ENCODE results near the gene NTN3. TPM values are rescaled to one million over a fixed set of nuclear protein-coding genes. Genes with fewer than 3 reads are reported as not detected.

Gene NTN3
- total and polyA plus RNA-seq, 5 donors from 2014 or later, result not detected

- ATAC-seq (ENCODE audit: low read depth in 2 of 2), result no peak
- Histone ChIP-seq H3K27me3 (ENCODE audit: control insufficient read depth, insufficient read depth, low read length) (no peaks in the 10 kb centered on the region), H3K4me3 (ENCODE audit: low read depth, low read length) (no peak overlapping the region), H3K27ac (ENCODE audit: insufficient read depth, low read length, poor library complexity, severe bottlenecking) (no peak overlapping the region), H3K4me1 (ENCODE audit: control insufficient read depth, insufficient read depth, low read length, poor library complexity, severe bottlenecking) (peaks cover under 1% of the 10 kb centered on the region), H3K9me3 (ENCODE audit: control insufficient read depth in 2 of 2, low read length in 2 of 2) (no peaks in the 10 kb centered on the region), H3K36me3 (ENCODE audit: control insufficient read depth, insufficient read depth, low read length) (no peaks in the 10 kb centered on the region)
- H3K27ac Mint-ChIP-seq, result no peak overlapping the region
- H3K4me1 Mint-ChIP-seq, result peaks cover 0 to 8% (median under 1%) of the 10 kb centered on the region in 4 donors
- no peaks in the 10 kb centered on the region for H3K9me3 Mint-ChIP-seq
- no peaks in the 10 kb centered on the region for H3K36me3 Mint-ChIP-seq
- no peaks in the 10 kb centered on the region for H3K27me3 Mint-ChIP-seq
- no peak for DNase-seq
- H3K4me3 Mint-ChIP-seq, result no peak overlapping the region
These were observed 36.6 kb downstream of the NTN3 start for GRCh38 chr16:2507665-2508064.

- Mint-ChIP-seq H3K4me1 (peaks cover 0 to 16% (median 1%) of the 10 kb centered on the region in 4 donors), H3K4me3 (no peak overlapping the region), H3K27ac (no peak overlapping the region), H3K9me3 (no peaks in the 10 kb centered on the region), H3K36me3 (no peaks in the 10 kb centered on the region), H3K27me3 (no peaks in the 10 kb centered on the region)
- H3K4me3 ChIP-seq (ENCODE audit: low read depth, low read length), result no peak overlapping the region
- no peak overlapping the region for H3K27ac ChIP-seq (ENCODE audit: insufficient read depth, low read length, poor library complexity, severe bottlenecking)
- DNase-seq (no peak), ATAC-seq (ENCODE audit: low read depth in 2 of 2) (no peak)
- peaks cover 8% of the 10 kb centered on the region for H3K4me1 ChIP-seq (ENCODE audit: control insufficient read depth, insufficient read depth, low read length, poor library complexity, severe bottlenecking)
- no peaks in the 10 kb centered on the region for H3K27me3 ChIP-seq (ENCODE audit: control insufficient read depth, insufficient read depth, low read length)
- no peaks in the 10 kb centered on the region for H3K36me3 ChIP-seq (ENCODE audit: control insufficient read depth, insufficient read depth, low read length)
- H3K9me3 ChIP-seq (ENCODE audit: control insufficient read depth in 2 of 2, low read length in 2 of 2), result no peaks in the 10 kb centered on the region
These were observed 37.8 kb downstream of the NTN3 start for GRCh38 chr16:2508722-2509400.

DNA sequence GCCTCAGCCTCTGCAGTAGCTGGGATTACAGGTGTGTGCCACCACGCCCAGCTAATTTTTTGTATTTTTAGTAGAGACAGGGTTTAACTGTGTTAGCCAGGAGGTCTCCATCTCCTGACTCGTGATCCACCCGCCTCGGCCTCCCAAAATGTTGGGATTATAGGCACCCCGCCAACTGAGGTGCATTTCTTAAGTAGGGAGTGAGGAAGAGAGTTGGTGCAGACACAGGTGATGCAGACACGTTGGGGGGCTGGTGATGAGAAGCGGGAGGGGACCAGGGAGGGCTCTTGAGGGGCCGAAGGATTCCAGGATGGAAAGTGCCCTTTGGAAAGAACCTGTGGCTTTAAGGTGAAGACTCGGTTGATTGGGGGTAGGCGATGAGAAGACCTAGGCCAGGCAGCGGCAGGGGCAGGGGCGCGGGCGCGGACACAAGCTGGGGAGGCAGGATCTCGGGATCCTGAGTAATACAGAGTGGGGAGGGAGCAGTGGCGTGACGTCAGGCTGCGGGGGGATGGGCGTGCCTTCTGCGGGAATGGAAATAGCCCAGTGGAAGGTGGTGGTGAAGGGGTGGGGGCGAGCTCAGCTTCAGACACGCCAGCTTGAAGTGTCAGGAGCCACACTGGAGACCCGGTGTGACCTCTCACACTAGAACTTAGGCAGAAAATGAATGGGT, 40.2 kb downstream of the NTN3 start:
- peaks cover 11% of the 10 kb centered on the region for H3K27me3 Mint-ChIP-seq
- H3K9me3 ChIP-seq (ENCODE audit: control insufficient read depth in 2 of 2, low read length in 2 of 2), result no peaks in the 10 kb centered on the region
- H3K4me1 Mint-ChIP-seq, result peaks cover 7 to 33% (median 14%) of the 10 kb centered on the region in 4 donors
- H3K27me3 ChIP-seq (ENCODE audit: control insufficient read depth, insufficient read depth, low read length), result no peaks in the 10 kb centered on the region
- peaks cover 8% of the 10 kb centered on the region for H3K36me3 Mint-ChIP-seq
- peaks cover 26% of the 10 kb centered on the region for H3K4me1 ChIP-seq (ENCODE audit: control insufficient read depth, insufficient read depth, low read length, poor library complexity, severe bottlenecking)
- no peak overlapping the region for H3K27ac ChIP-seq (ENCODE audit: insufficient read depth, low read length, poor library complexity, severe bottlenecking)
- no peaks in the 10 kb centered on the region for H3K36me3 ChIP-seq (ENCODE audit: control insufficient read depth, insufficient read depth, low read length)
- peak overlapping the region in 2 of 4 donors; percentile 29 to 60 for H3K4me3 Mint-ChIP-seq
- no peak overlapping the region for H3K4me3 ChIP-seq (ENCODE audit: low read depth, low read length)
- DNase-seq (no peak), ATAC-seq (ENCODE audit: low read depth in 2 of 2) (no peak)
- H3K27ac Mint-ChIP-seq, result no peak overlapping the region
- no peaks in the 10 kb centered on the region for H3K9me3 Mint-ChIP-seq

DNA sequence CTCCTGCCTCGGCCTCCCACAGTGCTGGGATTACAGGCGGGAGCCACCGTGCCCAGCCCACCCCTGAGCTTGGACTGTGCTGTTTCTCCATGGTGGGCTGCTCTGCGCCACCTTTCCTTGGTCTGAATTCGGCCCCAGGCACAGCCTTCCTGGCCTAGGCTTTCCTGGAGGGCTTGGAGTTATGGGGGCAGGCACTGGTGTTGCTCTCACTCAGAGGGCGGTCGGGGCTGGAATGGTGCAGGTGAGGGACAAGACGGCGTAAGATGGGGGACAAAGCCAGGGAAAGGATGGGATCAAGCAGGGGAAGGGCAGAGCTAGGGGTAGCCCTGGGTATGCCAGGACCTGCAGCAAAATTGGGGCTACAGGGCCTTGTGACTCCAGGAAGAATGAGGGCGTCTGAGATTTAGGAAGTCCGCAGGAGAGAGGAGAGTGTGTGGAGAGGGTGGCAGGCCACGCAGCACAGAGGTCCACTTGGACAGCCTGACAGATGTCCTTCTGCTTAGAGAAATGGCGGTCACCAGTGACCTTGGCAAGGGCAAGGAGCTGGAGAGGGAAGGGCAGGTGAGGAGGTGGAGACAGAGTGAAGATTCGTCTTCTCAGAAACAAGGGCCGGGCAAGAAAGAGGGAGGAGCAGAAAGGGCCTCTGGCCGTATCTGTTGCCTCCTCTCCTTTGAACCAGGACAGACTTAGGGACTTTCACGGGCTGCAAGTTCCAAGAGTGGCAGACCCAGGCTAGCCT, 41.1 kb downstream of the NTN3 start:
- DNase-seq (no peak), ATAC-seq (ENCODE audit: low read depth in 2 of 2) (no peak)
- Histone ChIP-seq H3K36me3 (ENCODE audit: control insufficient read depth, insufficient read depth, low read length) (no peaks in the 10 kb centered on the region), H3K4me1 (ENCODE audit: control insufficient read depth, insufficient read depth, low read length, poor library complexity, severe bottlenecking) (peaks cover 35% of the 10 kb centered on the region), H3K9me3 (ENCODE audit: control insufficient read depth in 2 of 2, low read length in 2 of 2) (no peaks in the 10 kb centered on the region), H3K4me3 (ENCODE audit: low read depth, low read length) (no peak overlapping the region), H3K27ac (ENCODE audit: insufficient read depth, low read length, poor library complexity, severe bottlenecking) (no peak overlapping the region), H3K27me3 (ENCODE audit: control insufficient read depth, insufficient read depth, low read length) (no peaks in the 10 kb centered on the region)
- H3K36me3 Mint-ChIP-seq, result peaks cover 11% of the 10 kb centered on the region
- peak overlapping the region; percentile 83 to 95 (median 92) for H3K4me3 Mint-ChIP-seq
- peak overlapping the region; percentile 51 to 93 (median 90) for H3K27ac Mint-ChIP-seq
- peaks cover 11% of the 10 kb centered on the region for H3K27me3 Mint-ChIP-seq
- no peaks in the 10 kb centered on the region for H3K9me3 Mint-ChIP-seq
- peaks cover 16 to 42% (median 22%) of the 10 kb centered on the region in 4 donors for H3K4me1 Mint-ChIP-seq

DNA sequence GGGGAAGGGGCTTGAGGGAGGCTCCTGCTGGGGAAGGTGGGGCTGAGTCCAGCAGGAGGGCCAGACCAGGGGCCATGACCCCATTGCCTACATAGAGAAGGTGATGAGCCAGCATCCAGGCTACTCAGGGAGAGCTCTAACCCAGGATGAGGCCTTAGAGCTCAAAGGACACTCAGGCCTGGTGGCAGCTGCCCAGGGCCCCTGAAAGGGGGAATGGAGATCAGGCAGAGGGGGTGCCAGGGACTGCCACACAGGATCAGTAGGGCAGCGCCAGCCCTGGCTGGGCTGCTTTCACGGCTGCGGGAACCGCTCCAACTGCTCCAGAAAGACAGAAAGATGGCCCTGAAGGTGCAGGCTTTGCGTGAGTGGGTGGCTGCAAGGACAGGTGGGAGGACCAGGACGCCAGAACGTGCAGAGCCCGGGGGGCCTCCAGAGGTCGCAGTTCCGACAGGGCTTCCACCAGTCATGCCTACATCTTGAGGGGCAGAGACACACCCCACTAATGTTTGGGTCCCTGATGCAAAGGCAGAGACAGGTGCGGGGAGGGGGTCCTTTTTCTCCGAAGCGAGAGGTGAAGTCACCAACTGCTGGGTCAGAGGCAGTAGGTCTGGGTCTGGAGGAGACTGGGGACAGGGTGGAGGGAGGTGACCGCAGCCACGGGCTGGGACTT, 41.8 kb downstream of the NTN3 start:
- peaks cover 39% of the 10 kb centered on the region for H3K4me1 ChIP-seq (ENCODE audit: control insufficient read depth, insufficient read depth, low read length, poor library complexity, severe bottlenecking)
- ATAC-seq (ENCODE audit: low read depth in 2 of 2), result no peak

DNA sequence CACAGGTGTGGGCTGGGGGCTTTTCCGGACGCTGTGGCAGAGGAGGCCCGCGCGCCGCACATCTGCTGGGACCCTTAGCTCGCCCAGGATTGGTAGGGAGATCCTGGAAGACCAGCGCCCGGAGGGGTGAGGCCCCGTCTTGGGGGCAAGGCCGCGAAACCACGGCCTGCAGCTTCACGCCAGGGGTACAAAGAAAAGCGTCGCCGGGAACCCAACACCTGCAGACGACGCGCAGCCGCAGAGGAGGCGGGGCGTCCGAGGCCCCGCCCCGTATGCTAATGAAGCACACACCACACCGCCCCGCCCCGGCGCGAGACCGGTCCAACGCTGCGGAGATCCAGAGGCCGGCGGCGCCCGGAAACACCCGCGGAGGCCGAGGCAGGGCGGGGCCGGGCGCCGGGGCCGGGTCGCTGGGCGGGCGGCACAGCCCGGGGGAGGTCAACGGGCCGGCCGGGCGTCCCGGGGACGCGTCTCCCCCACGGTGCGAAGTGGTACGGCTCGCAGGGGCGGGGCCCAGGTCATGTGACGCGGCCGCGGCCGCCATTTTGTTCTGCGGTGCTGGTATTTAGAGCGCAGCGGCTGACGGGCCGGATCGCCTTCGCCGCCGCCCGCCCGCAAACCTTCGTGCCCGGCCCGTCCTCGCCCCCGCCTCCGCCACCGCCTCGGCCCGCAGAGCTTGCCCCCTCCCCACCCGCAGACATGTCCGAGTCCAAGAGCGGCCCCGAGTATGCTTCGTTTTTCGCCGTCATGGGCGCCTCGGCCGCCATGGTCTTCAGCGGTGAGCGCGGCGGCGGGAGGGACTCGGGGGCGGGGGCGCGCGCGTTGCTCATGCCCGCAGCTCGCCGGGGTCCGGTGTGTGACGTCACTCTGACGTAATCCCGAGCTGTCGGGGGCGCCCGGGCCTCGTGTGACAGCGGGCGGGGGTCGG, 42.6 kb downstream of the NTN3 start, which contains the start of gene ATP6V0C:
Gene ATP6V0C, plus strand, starts transcription at position 548 of the 928 bp plus-strand sequence. Its CDS starts 152 bp downstream, at position 700.
- no peaks in the 10 kb centered on the region for H3K9me3 Mint-ChIP-seq
- peaks cover 19 to 56% (median 31%) of the 10 kb centered on the region in 4 donors for H3K4me1 Mint-ChIP-seq
- DNase-seq (peak; percentile 88 to 95 (median 93)), ATAC-seq (ENCODE audit: low read depth in 2 of 2) (peak; percentile 89 to 90)
- H3K4me3 Mint-ChIP-seq, result peak within 1 kb of the TSS; percentile 91 to 96 (median 96)
- peak within 1 kb of the TSS; percentile 83 for H3K4me3 ChIP-seq (ENCODE audit: low read depth, low read length)
- no peaks in the 10 kb centered on the region for H3K36me3 ChIP-seq (ENCODE audit: control insufficient read depth, insufficient read depth, low read length)
- no peaks in the 10 kb centered on the region for H3K9me3 ChIP-seq (ENCODE audit: control insufficient read depth in 2 of 2, low read length in 2 of 2)
- H3K27me3 Mint-ChIP-seq, result peaks cover 11% of the 10 kb centered on the region
- peak within 1 kb of the TSS; percentile 95 to 99 (median 95) for H3K27ac Mint-ChIP-seq
- H3K36me3 Mint-ChIP-seq, result peaks cover 11% of the 10 kb centered on the region
- no peaks in the 10 kb centered on the region for H3K27me3 ChIP-seq (ENCODE audit: control insufficient read depth, insufficient read depth, low read length)
- H3K27ac ChIP-seq (ENCODE audit: insufficient read depth, low read length, poor library complexity, severe bottlenecking), result peak within 1 kb of the TSS; percentile 97
- peaks cover 45% of the 10 kb centered on the region for H3K4me1 ChIP-seq (ENCODE audit: control insufficient read depth, insufficient read depth, low read length, poor library complexity, severe bottlenecking)

More for the DNA sequence above, 41.8 kb downstream of the NTN3 start:
- DNase-seq, result peak in 1 of 3 donors; percentile 22
- Histone ChIP-seq H3K27me3 (ENCODE audit: control insufficient read depth, insufficient read depth, low read length) (no peaks in the 10 kb centered on the region), H3K27ac (ENCODE audit: insufficient read depth, low read length, poor library complexity, severe bottlenecking) (peak overlapping the region; percentile 97), H3K4me3 (ENCODE audit: low read depth, low read length) (no peak overlapping the region), H3K36me3 (ENCODE audit: control insufficient read depth, insufficient read depth, low read length) (no peaks in the 10 kb centered on the region), H3K9me3 (ENCODE audit: control insufficient read depth in 2 of 2, low read length in 2 of 2) (no peaks in the 10 kb centered on the region)
- peaks cover 19 to 49% (median 28%) of the 10 kb centered on the region in 4 donors for H3K4me1 Mint-ChIP-seq
- peak overlapping the region; percentile 90 to 99 (median 93) for H3K27ac Mint-ChIP-seq
- peak overlapping the region; percentile 83 to 95 (median 92) for H3K4me3 Mint-ChIP-seq
- peaks cover 11% of the 10 kb centered on the region for H3K36me3 Mint-ChIP-seq
- no peaks in the 10 kb centered on the region for H3K9me3 Mint-ChIP-seq
- peaks cover 11% of the 10 kb centered on the region for H3K27me3 Mint-ChIP-seq
